Lower lobe of right lung (tissue), 2 donors: ENCODE results near the gene GABRA1. TPM values are rescaled to one million over a fixed set of nuclear protein-coding genes. Genes with fewer than 3 reads are reported as not detected.
A peak's percentile ranks its signal among the peaks of the same experiment; 100 is the strongest.

Source experiments
- ATAC-seq, 2 donors: fragments of 200-7000 bp; cut with Tn5 transposase; one replicate each; pipeline ENCODE4 v1.9.1; 2020 to 2022; ENCODE audit warnings: mild to moderate bottlenecking in 2 of 2, moderate library complexity in 2 of 2
- DNase-seq: peaks from one replicate; pipeline ENCODE4 v3.0.0-alpha.2; 2020
- H3K27ac ChIP-seq: fragments of 200-600 bp; one replicate; pipeline ENCODE4 v1.8.0; 2022
- H3K27me3 ChIP-seq: fragments of 200-600 bp; one replicate; pipeline ENCODE4 v1.8.0; 2022; ENCODE audit warnings: low read depth
- H3K36me3 ChIP-seq: fragments of 200-600 bp; one replicate; pipeline ENCODE4 v1.8.0; 2022; ENCODE audit warnings: mild to moderate bottlenecking
- H3K4me1 ChIP-seq: fragments of 200-600 bp; one replicate; pipeline ENCODE4 v1.8.0; 2022
- H3K4me3 ChIP-seq: fragments of 200-600 bp; one replicate; pipeline ENCODE4 v1.8.0; 2022; ENCODE audit warnings: mild to moderate bottlenecking
- H3K9me3 ChIP-seq: fragments of 200-600 bp; one replicate; pipeline ENCODE4 v1.8.0; 2022
- intact Hi-C: fragments of 100-400 bp; cut with DNase I; formaldehyde crosslinking; loops from one replicate; pipeline ENCODE4 v1.11.0; 2022
- total RNA-seq: library from RNA; stranded (reverse); fragmentation: NEBNext Ultra II Directional; extraction: Animal tissue kit (Norgen Biotek cat#: 25700); gene quantifications from one replicate; pipeline ENCODE4 v1.2.1, GENCODE V29; 2021
- TF ChIP-seq, protein P1 (sequence below): fragments of 200-600 bp; IDR thresholded peaks from one replicate; pipeline ENCODE4 v1.8.0; 2022; ENCODE audit warnings: antibody characterized with exemption, mild to moderate bottlenecking
- donor health status: DM: no; HTN: yes; CAD: no; lungs with severe emphysema.

GABRA1 gene
- total RNA-seq, 1 donor from 2014 or later, result not detected

- no peaks in the 10 kb centered on the region for H3K36me3 ChIP-seq
- no peak overlapping the region for H3K4me3 ChIP-seq
- no peaks in the 10 kb centered on the region for H3K4me1 ChIP-seq
- intact Hi-C loops, result no loop called here
- peaks cover 18% of the 10 kb centered on the region for H3K27me3 ChIP-seq
- TF ChIP-seq, protein P1, sequence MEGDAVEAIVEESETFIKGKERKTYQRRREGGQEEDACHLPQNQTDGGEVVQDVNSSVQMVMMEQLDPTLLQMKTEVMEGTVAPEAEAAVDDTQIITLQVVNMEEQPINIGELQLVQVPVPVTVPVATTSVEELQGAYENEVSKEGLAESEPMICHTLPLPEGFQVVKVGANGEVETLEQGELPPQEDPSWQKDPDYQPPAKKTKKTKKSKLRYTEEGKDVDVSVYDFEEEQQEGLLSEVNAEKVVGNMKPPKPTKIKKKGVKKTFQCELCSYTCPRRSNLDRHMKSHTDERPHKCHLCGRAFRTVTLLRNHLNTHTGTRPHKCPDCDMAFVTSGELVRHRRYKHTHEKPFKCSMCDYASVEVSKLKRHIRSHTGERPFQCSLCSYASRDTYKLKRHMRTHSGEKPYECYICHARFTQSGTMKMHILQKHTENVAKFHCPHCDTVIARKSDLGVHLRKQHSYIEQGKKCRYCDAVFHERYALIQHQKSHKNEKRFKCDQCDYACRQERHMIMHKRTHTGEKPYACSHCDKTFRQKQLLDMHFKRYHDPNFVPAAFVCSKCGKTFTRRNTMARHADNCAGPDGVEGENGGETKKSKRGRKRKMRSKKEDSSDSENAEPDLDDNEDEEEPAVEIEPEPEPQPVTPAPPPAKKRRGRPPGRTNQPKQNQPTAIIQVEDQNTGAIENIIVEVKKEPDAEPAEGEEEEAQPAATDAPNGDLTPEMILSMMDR, result peak; percentile 8
- no peak overlapping the region for H3K27ac ChIP-seq
- H3K9me3 ChIP-seq, result no peaks in the 10 kb centered on the region
- ATAC-seq (no peak), DNase-seq (no peak)
These were observed 3.9 kb downstream of the GABRA1 start for GRCh38 chr5:161851691-161852299.

DNA sequence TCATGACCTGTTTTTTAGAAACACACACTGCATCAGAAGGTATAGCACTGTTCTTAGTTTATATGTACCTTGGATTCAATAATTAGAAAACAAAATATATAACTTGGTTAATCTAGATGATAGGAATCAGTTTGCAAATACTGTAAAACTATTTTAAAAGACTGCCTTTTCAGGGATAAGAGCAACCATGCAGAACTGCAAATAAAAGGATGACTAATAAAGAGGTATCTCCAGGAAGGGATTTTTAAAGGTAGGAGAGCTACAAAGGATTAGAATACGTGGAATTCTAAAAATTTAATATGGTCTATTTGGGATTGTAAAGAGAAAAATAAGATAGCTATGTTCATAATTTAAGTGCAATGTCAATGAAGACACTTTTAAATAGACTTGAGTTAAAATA, 9.4 kb downstream of the GABRA1 start:
- H3K9me3 ChIP-seq, result no peaks in the 10 kb centered on the region
- H3K36me3 ChIP-seq, result no peaks in the 10 kb centered on the region
- TF ChIP-seq, protein P1, result no peak
- H3K4me1 ChIP-seq, result no peaks in the 10 kb centered on the region
- H3K4me3 ChIP-seq, result no peak overlapping the region
- intact Hi-C loops, result no loop called here
- DNase-seq (no peak), ATAC-seq (no peak)
- H3K27ac ChIP-seq, result no peak overlapping the region
- no peaks in the 10 kb centered on the region for H3K27me3 ChIP-seq

DNA sequence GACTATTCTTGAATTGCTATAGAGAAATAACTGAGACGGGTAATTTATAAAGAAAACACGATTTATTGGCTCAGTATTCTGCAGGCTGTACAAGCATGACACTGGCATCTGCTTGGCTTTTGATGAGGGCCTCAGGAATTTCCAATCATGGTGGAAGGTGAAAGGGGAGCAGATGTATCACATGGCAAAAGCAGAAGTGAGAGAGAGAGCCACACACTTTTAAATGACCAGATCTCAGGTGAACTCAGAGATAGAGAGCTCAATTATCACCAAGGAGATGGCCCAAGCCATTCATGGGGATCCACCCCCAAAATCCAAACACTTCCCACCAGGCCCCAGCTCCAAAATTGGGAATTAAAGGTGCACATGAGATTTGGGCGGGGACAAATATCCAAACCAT, 15.3 kb downstream of the GABRA1 start:
- Histone ChIP-seq H3K27me3 (no peaks in the 10 kb centered on the region), H3K36me3 (no peaks in the 10 kb centered on the region), H3K4me3 (no peak overlapping the region), H3K27ac (no peak overlapping the region), H3K4me1 (no peaks in the 10 kb centered on the region), H3K9me3 (no peaks in the 10 kb centered on the region)
- intact Hi-C loops, result no loop called here
- no peak for ATAC-seq
- TF ChIP-seq, protein P1, result no peak
- no peak for DNase-seq

DNA sequence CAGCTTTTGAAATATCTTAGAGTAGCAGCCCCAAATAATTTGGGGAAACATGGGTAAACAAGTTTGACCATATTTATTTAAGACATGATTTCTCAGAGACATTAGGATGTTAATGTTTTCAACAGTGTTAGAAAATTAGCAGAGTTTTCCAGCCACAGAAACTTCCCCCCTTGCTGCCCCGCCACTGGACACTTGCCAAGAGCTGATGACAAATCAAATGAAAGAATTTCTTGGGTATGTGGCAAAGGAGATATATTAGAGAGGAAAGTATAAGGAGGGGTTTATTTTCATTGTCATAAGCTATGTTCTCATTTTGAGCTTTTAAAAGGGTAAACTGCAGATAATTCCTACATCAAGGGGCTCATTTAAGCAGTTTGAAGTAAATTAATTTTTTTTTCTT, 15.9 kb downstream of the GABRA1 start:
- intact Hi-C loops, result no loop called here

GRCh38 chr5:161865510-161865909, 17.6 kb downstream of the GABRA1 start:
- Histone ChIP-seq H3K4me1 (no peaks in the 10 kb centered on the region), H3K4me3 (no peak overlapping the region), H3K27ac (no peak overlapping the region), H3K27me3 (no peaks in the 10 kb centered on the region), H3K9me3 (no peaks in the 10 kb centered on the region), H3K36me3 (no peaks in the 10 kb centered on the region)
- intact Hi-C loops, result no loop called here
- ATAC-seq, result no peak
- TF ChIP-seq, protein P1, result no peak
- DNase-seq, result no peak

More for the DNA sequence above, 15.9 kb downstream of the GABRA1 start:
- ATAC-seq (no peak), DNase-seq (no peak)
- Histone ChIP-seq H3K4me3 (no peak overlapping the region), H3K27ac (no peak overlapping the region), H3K36me3 (no peaks in the 10 kb centered on the region), H3K4me1 (no peaks in the 10 kb centered on the region), H3K27me3 (no peaks in the 10 kb centered on the region), H3K9me3 (no peaks in the 10 kb centered on the region)
- TF ChIP-seq, protein P1, result no peak
